ENCODE measurements around the gene FAM81B. TPM values are rescaled to one million over a fixed set of nuclear protein-coding genes. Genes with fewer than 3 reads are reported as not detected.
A peak's percentile ranks its signal among the peaks of the same experiment; 100 is the strongest.

The FAM81B gene
- total RNA-seq, 1 donor from 2014 or later, result not detected

DNA sequence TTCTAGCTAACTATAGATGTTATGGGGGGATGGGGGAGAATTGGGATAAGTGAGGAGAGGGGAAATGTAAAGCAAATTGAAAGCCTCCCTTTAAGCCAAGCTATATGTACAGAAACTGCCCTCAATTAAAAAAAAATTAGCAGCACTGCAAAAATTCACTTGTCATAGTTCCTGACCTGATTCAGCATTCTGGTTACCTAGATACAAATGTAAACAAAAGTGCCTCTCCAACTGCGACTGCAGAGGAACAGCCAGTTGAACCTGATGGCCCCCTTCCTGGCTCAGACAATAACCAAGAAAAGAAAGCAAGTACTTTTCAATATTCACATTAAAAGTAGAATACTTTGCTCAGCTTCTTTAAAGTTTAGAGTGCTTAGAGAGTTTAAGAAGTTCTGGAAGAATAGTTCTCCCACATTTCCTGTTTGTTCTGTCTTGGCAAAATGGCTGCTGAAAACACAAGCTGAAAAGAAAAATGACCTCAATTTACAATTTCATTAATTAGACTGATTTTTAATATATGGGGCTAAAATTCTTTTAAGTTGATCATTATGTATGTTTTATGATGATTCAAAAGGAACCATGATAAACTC lies 1.5 kb downstream of the FAM81B start:
- Mint-ChIP-seq H3K4me3 (ENCODE audit: low read depth) (peak overlapping the region; percentile 40), H3K27me3 (no peaks in the 10 kb centered on the region), H3K36me3 (ENCODE audit: insufficient read depth) (no peaks in the 10 kb centered on the region), H3K4me1 (ENCODE audit: low read depth) (peaks cover 10% of the 10 kb centered on the region), H3K9me3 (ENCODE audit: low read depth) (no peaks in the 10 kb centered on the region), H3K27ac (peak overlapping the region; percentile 93)
- no peak for TF ChIP-seq CTCF (IDR thresholded peaks at IDR 0.05; ENCODE audit: unreplicated experiment)
- DNase-seq (ENCODE audit: low spot score, unreplicated experiment), result no peak

DNA sequence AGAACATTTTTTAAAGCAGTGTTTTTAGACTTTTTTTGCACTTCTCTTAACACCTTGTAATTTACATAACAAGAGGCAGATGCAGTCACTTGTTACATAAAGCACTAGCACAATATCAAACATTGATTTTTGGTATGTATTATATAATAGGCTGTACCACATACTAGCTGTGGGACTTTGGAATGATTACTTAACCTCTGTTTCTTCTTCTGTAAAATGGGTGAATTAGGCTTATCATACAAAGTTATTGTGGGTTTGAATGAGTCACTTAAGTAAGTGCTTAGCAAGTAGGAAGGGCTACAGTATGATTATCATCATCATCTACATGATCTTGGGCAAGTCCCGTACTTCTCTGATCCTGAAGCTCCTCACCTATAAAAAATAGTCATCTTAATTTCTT lies 2.1 kb downstream of the FAM81B start:
- Mint-ChIP-seq H3K9me3 (ENCODE audit: low read depth) (no peaks in the 10 kb centered on the region), H3K27ac (no peak overlapping the region), H3K4me1 (ENCODE audit: low read depth) (peaks cover 10% of the 10 kb centered on the region), H3K27me3 (no peaks in the 10 kb centered on the region), H3K4me3 (ENCODE audit: low read depth) (no peak overlapping the region), H3K36me3 (ENCODE audit: insufficient read depth) (no peaks in the 10 kb centered on the region)
- no peak for TF ChIP-seq CTCF (IDR thresholded peaks at IDR 0.05; ENCODE audit: unreplicated experiment)
- no peak for DNase-seq (ENCODE audit: low spot score, unreplicated experiment)

- no peak for DNase-seq (ENCODE audit: low spot score, unreplicated experiment)
- Mint-ChIP-seq H3K9me3 (ENCODE audit: low read depth) (no peaks in the 10 kb centered on the region), H3K27ac (no peak overlapping the region), H3K4me3 (ENCODE audit: low read depth) (no peak overlapping the region), H3K36me3 (ENCODE audit: insufficient read depth) (no peaks in the 10 kb centered on the region), H3K4me1 (ENCODE audit: low read depth) (peaks cover 4% of the 10 kb centered on the region), H3K27me3 (no peaks in the 10 kb centered on the region)
- TF ChIP-seq CTCF (IDR thresholded peaks at IDR 0.05; ENCODE audit: unreplicated experiment), result no peak
Measured at GRCh38 chr5:95398989-95399388, 7.8 kb downstream of the FAM81B start.

- no peak overlapping the region for H3K27ac Mint-ChIP-seq
Measured at GRCh38 chr5:95401626-95402025, 10.5 kb downstream of the FAM81B start.

DNA sequence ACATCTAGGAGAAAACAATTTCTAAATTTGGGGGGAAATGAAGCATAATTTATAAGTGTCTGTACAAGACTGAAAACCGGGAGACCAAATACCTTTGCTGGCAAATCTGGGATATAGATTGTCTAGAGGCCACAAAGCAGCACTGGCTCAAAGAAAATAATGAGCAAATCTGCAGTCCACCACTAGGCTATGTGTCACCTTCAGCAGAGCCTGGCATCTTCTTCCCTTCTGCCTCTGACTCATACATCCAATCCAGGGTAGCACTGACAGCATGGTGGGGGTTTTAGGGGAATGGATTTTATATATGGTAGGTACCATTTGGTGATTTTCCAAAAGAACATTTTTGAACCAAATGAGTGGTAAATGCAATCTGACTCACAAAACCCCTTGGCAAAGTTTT lies 12.8 kb downstream of the FAM81B start:
- H3K4me1 Mint-ChIP-seq (ENCODE audit: low read depth), result peaks cover 4% of the 10 kb centered on the region
- no peak overlapping the region for H3K27ac Mint-ChIP-seq
- no peaks in the 10 kb centered on the region for H3K36me3 Mint-ChIP-seq (ENCODE audit: insufficient read depth)
- H3K9me3 Mint-ChIP-seq (ENCODE audit: low read depth), result no peaks in the 10 kb centered on the region
- no peak overlapping the region for H3K4me3 Mint-ChIP-seq (ENCODE audit: low read depth)
- H3K27me3 Mint-ChIP-seq, result no peaks in the 10 kb centered on the region
- no peak for TF ChIP-seq CTCF (IDR thresholded peaks at IDR 0.05; ENCODE audit: unreplicated experiment)
- no peak for DNase-seq (ENCODE audit: low spot score, unreplicated experiment)

More at GRCh38 chr5:95401626-95402025, 10.5 kb downstream of the FAM81B start:
- H3K27me3 Mint-ChIP-seq, result no peaks in the 10 kb centered on the region
- no peak overlapping the region for H3K4me3 Mint-ChIP-seq (ENCODE audit: low read depth)
- no peaks in the 10 kb centered on the region for H3K9me3 Mint-ChIP-seq (ENCODE audit: low read depth)
- no peak for DNase-seq (ENCODE audit: low spot score, unreplicated experiment)
- no peaks in the 10 kb centered on the region for H3K36me3 Mint-ChIP-seq (ENCODE audit: insufficient read depth)
- peaks cover 4% of the 10 kb centered on the region for H3K4me1 Mint-ChIP-seq (ENCODE audit: low read depth)
- TF ChIP-seq CTCF (IDR thresholded peaks at IDR 0.05; ENCODE audit: unreplicated experiment), result no peak
